C4-2B (cell line): ENCODE results near the gene LMBR1.
"Not testable (repeated sequence)": the region's sequence is repeated elsewhere in the genome, so short reads cannot be mapped to it uniquely, and the experiment has no call there.

Experiments
- H3K27ac ChIP-seq: fragments of 450-650 bp; 2 replicates; pipeline ENCODE4 v1.5.1; 2017
- ZFX ChIP-seq: fragments of 450-650 bp; IDR thresholded peaks from 2 replicates; pipeline ENCODE4 v1.6.1; 2017
- TF ChIP-seq, protein P1 (sequence below): fragments of 450-650 bp; conservative IDR thresholded peaks from 2 replicates; pipeline ENCODE4 v1.5.1; 2017; ENCODE audit warnings: mild to moderate bottlenecking

LMBR1 gene

DNA sequence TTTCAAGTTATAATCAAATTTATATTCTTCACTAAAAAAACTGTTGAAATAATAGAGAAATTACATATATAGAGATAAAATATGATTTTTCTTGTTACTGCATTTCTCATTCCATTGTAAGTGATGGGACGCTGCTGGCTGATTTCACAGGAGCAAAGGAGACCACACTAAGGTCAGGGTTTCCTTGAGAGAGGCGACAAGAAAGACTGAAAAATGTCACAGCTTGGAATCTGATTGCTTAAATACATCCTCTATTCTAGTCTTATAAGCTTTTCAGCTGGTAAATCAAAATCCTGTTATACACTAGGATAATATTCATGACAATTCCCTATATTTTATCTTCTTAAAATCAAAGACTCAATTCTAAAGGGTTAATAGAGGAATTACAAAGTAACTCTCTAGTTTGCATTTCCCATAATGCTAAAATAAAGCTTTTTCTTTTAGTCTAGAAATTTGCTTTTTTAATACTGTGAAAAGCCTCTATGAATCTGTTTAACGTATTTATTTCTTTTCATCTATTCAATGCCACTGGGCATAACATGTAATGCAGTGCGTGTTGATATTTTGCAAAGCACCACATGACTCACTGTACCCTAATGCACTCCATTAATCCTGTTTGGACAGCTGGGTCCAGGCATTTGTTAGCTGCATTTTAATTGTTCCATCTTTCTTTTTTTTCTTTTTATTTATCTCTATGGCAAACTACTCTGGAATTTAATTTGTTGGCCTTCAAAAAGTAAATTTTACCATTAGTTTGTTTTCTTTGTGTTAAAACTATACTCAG, 170.7 kb downstream of the LMBR1 start:
- no peak for TF ChIP-seq ZFX
- no peak overlapping the region for H3K27ac ChIP-seq

DNA sequence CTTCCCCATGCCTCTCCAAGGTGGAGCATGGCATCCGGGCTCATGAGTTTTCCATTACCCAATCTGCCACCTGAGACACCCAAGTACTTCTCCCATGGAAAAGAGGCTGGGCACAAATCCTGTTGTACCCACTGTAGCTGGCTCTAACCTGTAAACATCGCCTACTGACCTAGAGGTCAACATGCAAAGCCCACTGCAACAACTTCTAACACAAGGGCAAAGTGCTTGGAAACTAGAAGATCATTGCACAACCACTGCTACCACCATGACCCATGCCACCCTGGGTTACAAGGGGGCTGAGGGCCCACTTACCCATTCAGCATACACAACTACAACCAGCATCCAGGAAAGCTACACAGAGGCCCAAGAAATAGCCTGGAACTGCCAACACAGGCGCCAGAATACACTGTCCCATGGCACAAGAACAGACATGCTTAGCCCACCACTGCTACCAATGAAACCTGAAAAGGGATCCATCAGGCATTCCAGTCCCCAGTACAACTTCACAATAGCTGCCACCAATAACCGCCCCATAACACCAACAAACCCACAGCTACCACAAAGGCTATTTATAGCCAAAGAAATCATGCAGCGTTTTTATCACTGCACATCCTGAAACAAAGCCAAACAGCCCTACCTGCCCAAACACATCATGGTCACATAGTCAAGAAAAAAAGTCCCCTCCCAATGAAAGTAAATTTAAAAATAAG, 189.1 kb downstream of the LMBR1 start:
- no peak overlapping the region for H3K27ac ChIP-seq

GRCh38 chr7:156703209-156703608, 189.8 kb downstream of the LMBR1 start:
- TF ChIP-seq, protein P1, sequence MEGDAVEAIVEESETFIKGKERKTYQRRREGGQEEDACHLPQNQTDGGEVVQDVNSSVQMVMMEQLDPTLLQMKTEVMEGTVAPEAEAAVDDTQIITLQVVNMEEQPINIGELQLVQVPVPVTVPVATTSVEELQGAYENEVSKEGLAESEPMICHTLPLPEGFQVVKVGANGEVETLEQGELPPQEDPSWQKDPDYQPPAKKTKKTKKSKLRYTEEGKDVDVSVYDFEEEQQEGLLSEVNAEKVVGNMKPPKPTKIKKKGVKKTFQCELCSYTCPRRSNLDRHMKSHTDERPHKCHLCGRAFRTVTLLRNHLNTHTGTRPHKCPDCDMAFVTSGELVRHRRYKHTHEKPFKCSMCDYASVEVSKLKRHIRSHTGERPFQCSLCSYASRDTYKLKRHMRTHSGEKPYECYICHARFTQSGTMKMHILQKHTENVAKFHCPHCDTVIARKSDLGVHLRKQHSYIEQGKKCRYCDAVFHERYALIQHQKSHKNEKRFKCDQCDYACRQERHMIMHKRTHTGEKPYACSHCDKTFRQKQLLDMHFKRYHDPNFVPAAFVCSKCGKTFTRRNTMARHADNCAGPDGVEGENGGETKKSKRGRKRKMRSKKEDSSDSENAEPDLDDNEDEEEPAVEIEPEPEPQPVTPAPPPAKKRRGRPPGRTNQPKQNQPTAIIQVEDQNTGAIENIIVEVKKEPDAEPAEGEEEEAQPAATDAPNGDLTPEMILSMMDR = no peak
- no peak for TF ChIP-seq ZFX
- no peak overlapping the region for H3K27ac ChIP-seq

More for the DNA sequence above, 189.1 kb downstream of the LMBR1 start:
- TF ChIP-seq ZFX = no peak
- TF ChIP-seq, protein P1 = no peak

- no peak overlapping the region for H3K27ac ChIP-seq
- TF ChIP-seq, protein P1 = no peak
- no peak for TF ChIP-seq ZFX
Observed at GRCh38 chr7:156702399-156702798, 190.6 kb downstream of the LMBR1 start.

DNA sequence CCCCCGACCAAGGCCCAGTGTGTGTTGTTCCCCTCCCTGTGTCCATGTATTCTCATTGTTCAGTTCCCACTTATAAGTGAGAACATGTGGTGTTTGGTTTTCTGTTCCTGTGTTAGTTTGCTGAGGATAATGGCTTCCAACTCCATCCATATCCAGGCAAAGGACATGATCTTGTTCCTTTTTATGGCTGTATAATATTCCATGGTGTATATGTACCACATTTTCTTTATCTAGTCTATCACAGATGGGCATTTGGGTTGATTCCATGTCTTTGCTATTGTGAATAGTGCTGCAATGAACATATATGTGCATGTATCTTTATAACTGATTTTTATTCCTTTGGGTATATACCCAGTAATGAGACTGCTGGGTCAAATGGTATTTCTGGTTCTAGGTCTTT, 191.2 kb downstream of the LMBR1 start:
- H3K27ac ChIP-seq = not testable (repeated sequence)

DNA sequence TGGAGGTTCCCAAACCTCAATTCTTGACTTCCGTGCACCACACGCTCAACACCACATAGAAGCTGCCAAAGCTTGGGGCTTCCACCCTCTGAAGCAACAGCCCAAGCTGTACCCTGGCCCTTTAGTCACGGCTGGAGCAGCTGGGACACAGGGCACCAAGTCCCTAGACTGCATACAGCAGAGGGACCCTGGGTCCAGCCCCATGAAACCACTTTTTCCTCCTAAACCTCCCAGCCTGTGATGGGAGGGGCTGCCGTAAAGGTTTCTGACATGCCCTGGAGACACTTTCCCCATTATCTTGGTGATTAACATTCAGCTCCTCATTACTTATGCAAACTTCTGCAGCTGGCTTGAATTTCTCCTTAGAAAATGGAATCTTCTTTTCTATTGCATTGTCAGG, 194.5 kb downstream of the LMBR1 start:
- not testable (repeated sequence) for H3K27ac ChIP-seq

- not testable (repeated sequence) for H3K27ac ChIP-seq
Observed at GRCh38 chr7:156697283-156697682, 195.7 kb downstream of the LMBR1 start.

GRCh38 chr7:156693627-156694026, 199.4 kb downstream of the LMBR1 start:
- TF ChIP-seq, protein P1 = no peak
- no peak for TF ChIP-seq ZFX
- H3K27ac ChIP-seq = no peak overlapping the region

GRCh38 chr7:156692849-156693248, 200.1 kb downstream of the LMBR1 start:
- no peak for TF ChIP-seq ZFX
- TF ChIP-seq, protein P1 = no peak
- no peak overlapping the region for H3K27ac ChIP-seq
